AG10803 (cell line): ENCODE measurements around the gene PIK3R3.

Experiments used
- DNase-seq: peaks from one replicate; pipeline ENCODE4 v3.0.0; 2010; ENCODE audit warnings: low read depth
- H3K4me3 ChIP-seq: 2 replicates; pipeline ENCODE4 v1.5.1; 2011; ENCODE audit warnings: mild to moderate bottlenecking, low read length, control low read depth
- CTCF ChIP-seq: conservative IDR thresholded peaks from 2 replicates; pipeline ENCODE4 v1.5.1; 2011; ENCODE audit warnings: mild to moderate bottlenecking, low read length, control low read depth, inconsistent platforms

Gene PIK3R3

GRCh38 chr1:46021046-46021996, 111.1 kb downstream of the PIK3R3 start:
- H3K4me3 ChIP-seq, result no peak overlapping the region
- no peak for DNase-seq
- TF ChIP-seq CTCF, result no peak

- H3K4me3 ChIP-seq, result no peak overlapping the region
- TF ChIP-seq CTCF, result no peak
- DNase-seq, result no peak
Measured at GRCh38 chr1:46020010-46020409, 112.4 kb downstream of the PIK3R3 start.

GRCh38 chr1:46019348-46019747, 113.1 kb downstream of the PIK3R3 start:
- TF ChIP-seq CTCF, result no peak
- no peak overlapping the region for H3K4me3 ChIP-seq
- DNase-seq, result no peak

GRCh38 chr1:46017876-46018503, 114.4 kb downstream of the PIK3R3 start:
- H3K4me3 ChIP-seq, result no peak overlapping the region
- no peak for DNase-seq
- no peak for TF ChIP-seq CTCF

GRCh38 chr1:46013581-46013980, 118.8 kb downstream of the PIK3R3 start:
- H3K4me3 ChIP-seq, result no peak overlapping the region
- no peak for DNase-seq
- TF ChIP-seq CTCF, result no peak

- TF ChIP-seq CTCF, result no peak
- DNase-seq, result peak; percentile 78
- H3K4me3 ChIP-seq, result no peak overlapping the region
Measured at GRCh38 chr1:46012236-46012635, 120.2 kb downstream of the PIK3R3 start.
